SW 1271 (cell line): Measurements from ENCODE around the gene RGS1.
A peak's percentile ranks its signal among the peaks of the same experiment; 100 is the strongest.

Experiments used
- DNase-seq, 2 experiments: peaks; one replicate each; lab custom pipeline; 2025; lab: John Stamatoyannopoulos, UW

The RGS1 gene

GRCh38 chr1:192553741-192554140, 21.8 kb upstream of the RGS1 start:
- no peak for DNase-seq

- no peak for DNase-seq
Measured at GRCh38 chr1:192554904-192555303, 20.7 kb upstream of the RGS1 start.

GRCh38 chr1:192555399-192555798, 20.2 kb upstream of the RGS1 start:
- DNase-seq, result no peak

- DNase-seq, result no peak
Measured at GRCh38 chr1:192557841-192558595, 17.6 kb upstream of the RGS1 start.

GRCh38 chr1:192559115-192560006, 16.2 kb upstream of the RGS1 start:
- DNase-seq, result no peak

GRCh38 chr1:192561301-192561700, 14.3 kb upstream of the RGS1 start:
- no peak for DNase-seq

GRCh38 chr1:192563129-192563528, 12.4 kb upstream of the RGS1 start:
- DNase-seq, result no peak

- no peak for DNase-seq
Measured at GRCh38 chr1:192564099-192564498, 11.5 kb upstream of the RGS1 start.

- DNase-seq, result no peak
Measured at GRCh38 chr1:192565946-192566345, 9.6 kb upstream of the RGS1 start.

GRCh38 chr1:192566657-192567056, 8.9 kb upstream of the RGS1 start:
- no peak for DNase-seq

GRCh38 chr1:192568063-192568462, 7.5 kb upstream of the RGS1 start:
- no peak for DNase-seq

GRCh38 chr1:192571668-192572067, 3.9 kb upstream of the RGS1 start:
- no peak for DNase-seq

- no peak for DNase-seq
Measured at GRCh38 chr1:192573499-192573898, 2.1 kb upstream of the RGS1 start.

- DNase-seq, result no peak
Measured at GRCh38 chr1:192574073-192574472, 1.5 kb upstream of the RGS1 start.

GRCh38 chr1:192576190-192577144, 894 bp downstream of the RGS1 start:
- no peak for DNase-seq

GRCh38 chr1:192577145-192578140, 1.9 kb downstream of the RGS1 start:
- DNase-seq, result no peak

- DNase-seq, result no peak
Measured at GRCh38 chr1:192578144-192578909, 2.8 kb downstream of the RGS1 start.

- no peak for DNase-seq
Measured at GRCh38 chr1:192579010-192579738, 3.6 kb downstream of the RGS1 start.

- peak in 1 of 2 experiments; percentile 9 for DNase-seq
Measured at GRCh38 chr1:192580351-192580962, 4.9 kb downstream of the RGS1 start.
